Osteoblast (primary cell): ENCODE measurements around the gene GTF2A1L. TPM values are rescaled to one million over a fixed set of nuclear protein-coding genes. Genes with fewer than 3 reads are reported as not detected.

Source experiments
- DNase-seq: peaks from one replicate; pipeline ENCODE4 v3.0.0; 2011; ENCODE audit warnings: low spot score, mixed read lengths; ENCODE audit not compliant: insufficient read length; ENCODE audit errors: missing footprints
- H2AFZ ChIP-seq: 2 replicates; pipeline ENCODE4 v1.6.0; 2011; ENCODE audit warnings: mild to moderate bottlenecking, low read length
- H3K27ac ChIP-seq: 2 replicates; pipeline ENCODE4 v1.5.1; 2011; ENCODE audit warnings: mild to moderate bottlenecking, low read depth, low read length, moderate library complexity
- H3K27me3 ChIP-seq: 2 replicates; pipeline ENCODE4 v1.6.0; 2012; ENCODE audit warnings: mild to moderate bottlenecking, control low read depth, inconsistent platforms, low read length, moderate library complexity; ENCODE audit not compliant: insufficient read depth
- H3K36me3 ChIP-seq: 2 replicates; pipeline ENCODE4 v1.5.1; 2011; ENCODE audit warnings: mild to moderate bottlenecking, low read length, control low read depth, moderate library complexity; ENCODE audit not compliant: insufficient read depth
- H3K4me1 ChIP-seq: 2 replicates; pipeline ENCODE4 v1.5.1; 2011; ENCODE audit warnings: mild to moderate bottlenecking, low read length, control low read depth, moderate library complexity; ENCODE audit not compliant: insufficient read depth
- H3K4me2 ChIP-seq: 2 replicates; pipeline ENCODE4 v1.6.0; 2011; ENCODE audit warnings: mild to moderate bottlenecking, low read length; ENCODE audit not compliant: insufficient read depth
- H3K4me3 ChIP-seq: fragments of 200-600 bp; sonication (generic); 3 replicates; pipeline ENCODE4 v1.5.1; 2012; ENCODE audit warnings: mild to moderate bottlenecking, low read length, inconsistent platforms; ENCODE audit not compliant: insufficient read depth
- H3K79me2 ChIP-seq: 2 replicates; pipeline ENCODE4 v1.6.0; 2012; ENCODE audit warnings: mild to moderate bottlenecking, low read length, control low read depth, inconsistent platforms; ENCODE audit not compliant: insufficient read depth
- H3K9me3 ChIP-seq: 2 replicates; pipeline ENCODE4 v1.5.1; 2011; ENCODE audit warnings: low read depth, low read length, control low read depth
- H4K20me1 ChIP-seq: 2 replicates; pipeline ENCODE4 v1.6.0; 2012; ENCODE audit warnings: mild to moderate bottlenecking, low read length, control low read depth; ENCODE audit not compliant: insufficient read depth
- total RNA-seq: library from RNA; depleted of rRNA; stranded (reverse); fragments of >200 nt; gene quantifications from 2 replicates; pipeline ENCODE4 v1.2.3, GENCODE V29; 2012
- TF ChIP-seq, protein P1 (sequence below): IDR thresholded peaks from 2 replicates; pipeline ENCODE4 v1.5.1; 2011; ENCODE audit warnings: mild to moderate bottlenecking, low read depth, low read length, moderate library complexity; ENCODE audit errors: extremely low read depth

Gene GTF2A1L
- total RNA-seq, 1 donor: 1.1 TPM

DNA sequence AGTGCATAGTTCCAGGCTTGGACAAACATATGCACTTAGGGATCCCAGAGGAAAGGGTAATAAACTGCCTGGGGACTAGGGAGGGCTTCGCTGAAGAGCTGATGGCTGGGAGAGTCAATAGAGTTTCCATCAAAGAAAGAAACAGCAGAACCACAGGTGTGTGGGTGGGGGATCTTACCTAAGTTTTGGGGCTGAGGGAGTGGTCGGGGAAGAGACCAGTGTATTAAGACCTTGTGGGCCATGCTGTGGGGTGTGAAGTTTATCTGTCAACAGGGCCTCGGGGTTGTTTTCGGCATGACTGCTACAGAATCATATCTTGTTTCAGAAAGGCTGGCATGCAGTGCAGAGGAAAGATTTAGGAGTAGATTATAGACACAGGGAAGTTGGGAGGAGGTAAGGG is 31.2 kb upstream of the GTF2A1L start:
- no peak overlapping the region for H3K27ac ChIP-seq
- H3K36me3 ChIP-seq: no peaks in the 10 kb centered on the region
- H3K79me2 ChIP-seq: no peaks in the 10 kb centered on the region
- no peak overlapping the region for H3K4me2 ChIP-seq
- H3K9me3 ChIP-seq: no peaks in the 10 kb centered on the region
- H3K4me3 ChIP-seq: no peak overlapping the region
- H2AFZ ChIP-seq: no peak overlapping the region
- no peaks in the 10 kb centered on the region for H4K20me1 ChIP-seq
- H3K4me1 ChIP-seq: no peaks in the 10 kb centered on the region
- TF ChIP-seq, protein P1, sequence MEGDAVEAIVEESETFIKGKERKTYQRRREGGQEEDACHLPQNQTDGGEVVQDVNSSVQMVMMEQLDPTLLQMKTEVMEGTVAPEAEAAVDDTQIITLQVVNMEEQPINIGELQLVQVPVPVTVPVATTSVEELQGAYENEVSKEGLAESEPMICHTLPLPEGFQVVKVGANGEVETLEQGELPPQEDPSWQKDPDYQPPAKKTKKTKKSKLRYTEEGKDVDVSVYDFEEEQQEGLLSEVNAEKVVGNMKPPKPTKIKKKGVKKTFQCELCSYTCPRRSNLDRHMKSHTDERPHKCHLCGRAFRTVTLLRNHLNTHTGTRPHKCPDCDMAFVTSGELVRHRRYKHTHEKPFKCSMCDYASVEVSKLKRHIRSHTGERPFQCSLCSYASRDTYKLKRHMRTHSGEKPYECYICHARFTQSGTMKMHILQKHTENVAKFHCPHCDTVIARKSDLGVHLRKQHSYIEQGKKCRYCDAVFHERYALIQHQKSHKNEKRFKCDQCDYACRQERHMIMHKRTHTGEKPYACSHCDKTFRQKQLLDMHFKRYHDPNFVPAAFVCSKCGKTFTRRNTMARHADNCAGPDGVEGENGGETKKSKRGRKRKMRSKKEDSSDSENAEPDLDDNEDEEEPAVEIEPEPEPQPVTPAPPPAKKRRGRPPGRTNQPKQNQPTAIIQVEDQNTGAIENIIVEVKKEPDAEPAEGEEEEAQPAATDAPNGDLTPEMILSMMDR: no peak
- H3K27me3 ChIP-seq: no peaks in the 10 kb centered on the region
- no peak for DNase-seq

DNA sequence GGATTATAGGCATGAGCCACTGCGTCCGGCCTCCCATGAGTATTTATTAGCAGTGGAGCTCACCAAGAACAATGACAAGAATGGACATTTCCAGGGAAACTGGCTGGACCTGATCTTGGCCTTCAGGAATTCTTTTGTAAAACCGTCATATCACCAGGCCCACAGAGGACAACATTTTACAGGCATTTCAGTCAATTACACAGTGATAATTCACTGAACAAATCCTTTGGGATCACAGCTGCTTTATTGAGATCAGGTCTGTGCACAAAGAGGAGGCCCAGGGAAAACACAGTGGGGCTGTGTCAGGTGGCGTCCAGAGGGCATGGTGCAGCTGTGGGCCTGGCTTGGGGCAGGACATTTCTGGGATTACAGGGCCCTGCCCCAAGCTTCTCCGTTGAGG is 30.1 kb upstream of the GTF2A1L start:
- H3K9me3 ChIP-seq: no peaks in the 10 kb centered on the region
- no peaks in the 10 kb centered on the region for H3K36me3 ChIP-seq
- TF ChIP-seq, protein P1: no peak
- no peak for DNase-seq
- no peaks in the 10 kb centered on the region for H3K27me3 ChIP-seq
- no peak overlapping the region for H2AFZ ChIP-seq
- no peak overlapping the region for H3K27ac ChIP-seq
- no peak overlapping the region for H3K4me2 ChIP-seq
- H3K4me1 ChIP-seq: no peaks in the 10 kb centered on the region
- H3K79me2 ChIP-seq: no peaks in the 10 kb centered on the region
- no peak overlapping the region for H3K4me3 ChIP-seq
- H4K20me1 ChIP-seq: no peaks in the 10 kb centered on the region

DNA sequence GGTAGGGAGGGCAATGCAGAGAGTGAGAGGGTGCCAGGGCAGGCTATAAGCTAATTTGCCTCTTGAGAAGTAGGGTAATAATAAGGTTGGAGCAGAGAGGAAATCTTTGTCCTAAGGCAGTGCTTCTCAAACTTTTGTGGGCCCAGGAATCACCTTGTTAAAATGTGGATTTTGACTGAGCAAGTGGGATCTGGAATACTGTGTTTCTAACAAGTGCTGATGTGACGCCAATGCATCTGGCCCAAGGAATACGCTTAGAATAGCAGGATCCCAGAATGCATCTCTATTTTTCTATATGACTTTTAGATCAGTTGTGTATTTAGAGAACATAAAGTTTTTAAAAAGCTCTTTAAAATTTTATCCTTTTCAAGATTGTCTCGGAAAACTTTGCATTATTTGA is 29.7 kb upstream of the GTF2A1L start:
- DNase-seq: no peak
- no peaks in the 10 kb centered on the region for H3K36me3 ChIP-seq
- no peaks in the 10 kb centered on the region for H3K4me1 ChIP-seq
- H3K9me3 ChIP-seq: no peaks in the 10 kb centered on the region
- TF ChIP-seq, protein P1: no peak
- H3K79me2 ChIP-seq: no peaks in the 10 kb centered on the region
- H3K4me3 ChIP-seq: no peak overlapping the region
- H3K4me2 ChIP-seq: no peak overlapping the region
- H3K27me3 ChIP-seq: no peaks in the 10 kb centered on the region
- no peak overlapping the region for H2AFZ ChIP-seq
- H4K20me1 ChIP-seq: no peaks in the 10 kb centered on the region
- no peak overlapping the region for H3K27ac ChIP-seq

DNA sequence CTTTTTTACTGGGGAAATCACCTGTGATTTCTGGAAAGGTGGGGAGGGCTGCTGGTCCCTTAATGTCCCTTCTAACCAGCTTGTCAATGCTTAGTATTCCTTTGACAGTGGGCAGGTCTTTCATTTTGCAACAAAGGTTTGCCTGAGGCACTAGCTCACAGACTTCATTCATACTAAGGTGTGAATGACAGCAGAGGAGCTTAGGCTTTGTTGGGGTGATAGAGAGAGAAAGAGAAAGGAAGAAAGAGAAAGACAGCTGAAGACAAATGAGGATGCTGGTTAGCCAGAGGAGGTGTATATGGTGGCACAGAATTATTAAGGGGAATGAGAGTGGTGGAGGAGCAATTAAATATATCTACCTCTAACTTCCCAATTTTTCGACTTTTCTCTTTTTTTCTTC is 28.9 kb upstream of the GTF2A1L start:
- H3K79me2 ChIP-seq: no peaks in the 10 kb centered on the region
- H3K27ac ChIP-seq: no peak overlapping the region
- DNase-seq: no peak
- no peak overlapping the region for H3K4me3 ChIP-seq
- no peaks in the 10 kb centered on the region for H3K27me3 ChIP-seq
- no peaks in the 10 kb centered on the region for H3K4me1 ChIP-seq
- peak overlapping the region; percentile 19 for H3K4me2 ChIP-seq
- no peaks in the 10 kb centered on the region for H3K36me3 ChIP-seq
- H3K9me3 ChIP-seq: no peaks in the 10 kb centered on the region
- TF ChIP-seq, protein P1: no peak
- H2AFZ ChIP-seq: no peak overlapping the region
- H4K20me1 ChIP-seq: no peaks in the 10 kb centered on the region
